Measurements from ENCODE around the gene FN3KRP. TPM values are rescaled to one million over a fixed set of nuclear protein-coding genes. Genes with fewer than 3 reads are reported as not detected.

FN3KRP gene
- total and polyA plus RNA-seq, 2 of the 13 experiments (the other 11 are each of a cell fraction or from before 2014, with no cell fraction given) = 22.4 to 28.2 TPM

DNA sequence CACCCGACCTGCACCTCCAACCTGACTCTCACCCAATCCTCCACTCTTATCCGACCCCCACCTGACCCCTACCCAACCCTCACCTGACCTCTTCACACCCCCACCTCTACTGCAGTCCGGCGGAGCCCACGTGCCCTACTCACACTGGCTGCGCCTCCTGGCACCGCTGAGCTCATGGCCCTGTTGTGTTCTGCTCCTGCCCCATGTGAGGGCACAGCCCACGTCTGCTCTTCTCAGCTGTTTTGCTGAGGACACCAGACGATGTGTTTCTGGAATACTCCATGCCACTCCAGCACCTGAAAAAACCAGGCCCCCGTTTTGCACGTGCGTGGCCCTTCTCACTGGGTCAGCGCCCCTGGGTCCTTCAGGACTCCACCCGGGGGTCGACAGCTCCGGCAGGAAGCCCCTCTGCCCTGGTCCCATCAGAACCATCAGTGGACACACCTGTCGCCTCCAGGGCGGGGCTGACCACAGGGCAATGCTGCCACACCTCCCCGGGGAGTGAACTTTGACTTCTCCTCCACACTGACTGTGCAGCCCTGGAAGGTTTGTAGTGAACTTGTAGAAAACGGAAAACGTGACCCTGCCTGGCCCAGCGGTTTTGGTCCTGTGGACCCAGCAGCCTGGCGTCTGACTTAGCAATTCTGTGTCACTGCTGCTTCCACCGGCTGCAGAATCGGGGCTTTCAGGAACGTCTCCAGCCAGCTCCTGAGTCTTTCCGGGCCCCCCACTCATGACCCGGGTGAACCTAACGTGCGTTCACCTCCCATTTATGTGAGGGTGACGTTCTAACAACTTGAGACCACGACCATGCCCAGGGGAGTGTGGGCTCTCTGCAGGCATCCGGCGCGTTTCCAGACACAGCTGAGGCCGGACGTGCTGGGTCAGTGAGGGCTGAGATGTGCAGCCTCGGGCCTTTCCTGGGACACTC is 12.3 kb upstream of the FN3KRP start (continued):
- TF ChIP-seq PAXIP1 (CRISPR knock-in tag; conservative IDR thresholded peaks at IDR 0.05) (peak; percentile 73), KAT2B (IDR thresholded peaks at IDR 0.05; ENCODE audit: borderline replicate concordance, low read depth, low read length) (no peak), ZNF354B (CRISPR knock-in tag; IDR thresholded peaks at IDR 0.05) (no peak), ZNF788 (CRISPR knock-in tag; IDR thresholded peaks at IDR 0.05; ENCODE audit: borderline replicate concordance) (peak; percentile 68; the same call in 1 of the 2 replicates), ARNTL (CRISPR knock-in tag; IDR thresholded peaks at IDR 0.05) (peak; percentile 87; the same call in 1 of the 2 replicates), MTF1 (CRISPR knock-in tag; IDR thresholded peaks at IDR 0.05) (no peak), ZSCAN9 (CRISPR knock-in tag; IDR thresholded peaks at IDR 0.05; ENCODE audit: borderline replicate concordance) (no peak), ZNF530 (CRISPR knock-in tag; IDR thresholded peaks at IDR 0.05; ENCODE audit: low read depth) (no peak), TARDBP (CRISPR knock-in tag; IDR thresholded peaks at IDR 0.05) (no peak)
- TF ChIP-seq, protein P1, sequence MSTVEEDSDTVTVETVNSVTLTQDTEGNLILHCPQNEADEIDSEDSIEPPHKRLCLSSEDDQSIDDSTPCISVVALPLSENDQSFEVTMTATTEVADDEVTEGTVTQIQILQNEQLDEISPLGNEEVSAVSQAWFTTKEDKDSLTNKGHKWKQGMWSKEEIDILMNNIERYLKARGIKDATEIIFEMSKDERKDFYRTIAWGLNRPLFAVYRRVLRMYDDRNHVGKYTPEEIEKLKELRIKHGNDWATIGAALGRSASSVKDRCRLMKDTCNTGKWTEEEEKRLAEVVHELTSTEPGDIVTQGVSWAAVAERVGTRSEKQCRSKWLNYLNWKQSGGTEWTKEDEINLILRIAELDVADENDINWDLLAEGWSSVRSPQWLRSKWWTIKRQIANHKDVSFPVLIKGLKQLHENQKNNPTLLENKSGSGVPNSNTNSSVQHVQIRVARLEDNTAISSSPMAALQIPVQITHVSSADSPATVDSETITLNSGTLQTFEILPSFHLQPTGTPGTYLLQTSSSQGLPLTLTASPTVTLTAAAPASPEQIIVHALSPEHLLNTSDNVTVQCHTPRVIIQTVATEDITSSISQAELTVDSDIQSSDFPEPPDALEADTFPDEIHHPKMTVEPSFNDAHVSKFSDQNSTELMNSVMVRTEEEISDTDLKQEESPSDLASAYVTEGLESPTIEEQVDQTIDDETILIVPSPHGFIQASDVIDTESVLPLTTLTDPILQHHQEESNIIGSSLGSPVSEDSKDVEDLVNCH (CRISPR knock-in tag; IDR thresholded peaks at IDR 0.05) = no peak
- TF ChIP-seq, protein P2, sequence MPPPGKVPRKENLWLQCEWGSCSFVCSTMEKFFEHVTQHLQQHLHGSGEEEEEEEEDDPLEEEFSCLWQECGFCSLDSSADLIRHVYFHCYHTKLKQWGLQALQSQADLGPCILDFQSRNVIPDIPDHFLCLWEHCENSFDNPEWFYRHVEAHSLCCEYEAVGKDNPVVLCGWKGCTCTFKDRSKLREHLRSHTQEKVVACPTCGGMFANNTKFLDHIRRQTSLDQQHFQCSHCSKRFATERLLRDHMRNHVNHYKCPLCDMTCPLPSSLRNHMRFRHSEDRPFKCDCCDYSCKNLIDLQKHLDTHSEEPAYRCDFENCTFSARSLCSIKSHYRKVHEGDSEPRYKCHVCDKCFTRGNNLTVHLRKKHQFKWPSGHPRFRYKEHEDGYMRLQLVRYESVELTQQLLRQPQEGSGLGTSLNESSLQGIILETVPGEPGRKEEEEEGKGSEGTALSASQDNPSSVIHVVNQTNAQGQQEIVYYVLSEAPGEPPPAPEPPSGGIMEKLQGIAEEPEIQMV (CRISPR knock-in tag; IDR thresholded peaks at IDR 0.05; ENCODE audit: low read depth) = 0 out of 2 replicates have a peak, but pooled peaks have one; percentile 32
- TF ChIP-seq, protein P3, sequence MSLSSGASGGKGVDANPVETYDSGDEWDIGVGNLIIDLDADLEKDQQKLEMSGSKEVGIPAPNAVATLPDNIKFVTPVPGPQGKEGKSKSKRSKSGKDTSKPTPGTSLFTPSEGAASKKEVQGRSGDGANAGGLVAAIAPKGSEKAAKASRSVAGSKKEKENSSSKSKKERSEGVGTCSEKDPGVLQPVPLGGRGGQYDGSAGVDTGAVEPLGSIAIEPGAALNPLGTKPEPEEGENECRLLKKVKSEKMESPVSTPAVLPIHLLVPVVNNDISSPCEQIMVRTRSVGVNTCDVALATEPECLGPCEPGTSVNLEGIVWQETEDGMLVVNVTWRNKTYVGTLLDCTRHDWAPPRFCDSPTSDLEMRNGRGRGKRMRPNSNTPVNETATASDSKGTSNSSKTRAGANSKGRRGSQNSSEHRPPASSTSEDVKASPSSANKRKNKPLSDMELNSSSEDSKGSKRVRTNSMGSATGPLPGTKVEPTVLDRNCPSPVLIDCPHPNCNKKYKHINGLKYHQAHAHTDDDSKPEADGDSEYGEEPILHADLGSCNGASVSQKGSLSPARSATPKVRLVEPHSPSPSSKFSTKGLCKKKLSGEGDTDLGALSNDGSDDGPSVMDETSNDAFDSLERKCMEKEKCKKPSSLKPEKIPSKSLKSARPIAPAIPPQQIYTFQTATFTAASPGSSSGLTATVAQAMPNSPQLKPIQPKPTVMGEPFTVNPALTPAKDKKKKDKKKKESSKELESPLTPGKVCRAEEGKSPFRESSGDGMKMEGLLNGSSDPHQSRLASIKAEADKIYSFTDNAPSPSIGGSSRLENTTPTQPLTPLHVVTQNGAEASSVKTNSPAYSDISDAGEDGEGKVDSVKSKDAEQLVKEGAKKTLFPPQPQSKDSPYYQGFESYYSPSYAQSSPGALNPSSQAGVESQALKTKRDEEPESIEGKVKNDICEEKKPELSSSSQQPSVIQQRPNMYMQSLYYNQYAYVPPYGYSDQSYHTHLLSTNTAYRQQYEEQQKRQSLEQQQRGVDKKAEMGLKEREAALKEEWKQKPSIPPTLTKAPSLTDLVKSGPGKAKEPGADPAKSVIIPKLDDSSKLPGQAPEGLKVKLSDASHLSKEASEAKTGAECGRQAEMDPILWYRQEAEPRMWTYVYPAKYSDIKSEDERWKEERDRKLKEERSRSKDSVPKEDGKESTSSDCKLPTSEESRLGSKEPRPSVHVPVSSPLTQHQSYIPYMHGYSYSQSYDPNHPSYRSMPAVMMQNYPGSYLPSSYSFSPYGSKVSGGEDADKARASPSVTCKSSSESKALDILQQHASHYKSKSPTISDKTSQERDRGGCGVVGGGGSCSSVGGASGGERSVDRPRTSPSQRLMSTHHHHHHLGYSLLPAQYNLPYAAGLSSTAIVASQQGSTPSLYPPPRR (CRISPR knock-in tag; IDR thresholded peaks at IDR 0.05; ENCODE audit: borderline replicate concordance) = peak; percentile 76; the same call in 1 of the 2 replicates
